Retinal pigment epithelial cell (primary cell): Measurements from ENCODE around the gene NR4A1.

ENCODE experiments used
- DNase-seq: peaks from one replicate; pipeline ENCODE4 v3.0.0-alpha.2; 2010; ENCODE audit warnings: low read depth
- H3K4me3 ChIP-seq: 2 replicates; pipeline ENCODE4 v1.5.1; 2011; ENCODE audit warnings: mild to moderate bottlenecking, low read length, control low read depth, moderate library complexity
- CTCF ChIP-seq: conservative IDR thresholded peaks from 2 replicates; pipeline ENCODE4 v1.5.1; 2011; ENCODE audit warnings: low read depth, low read length, control low read depth, inconsistent platforms

NR4A1 gene

GRCh38 chr12:52082988-52083637 lies 31.9 kb downstream of the NR4A1 start:
- DNase-seq = no peak
- no peak overlapping the region for H3K4me3 ChIP-seq
- TF ChIP-seq CTCF = peak; percentile 98

DNA sequence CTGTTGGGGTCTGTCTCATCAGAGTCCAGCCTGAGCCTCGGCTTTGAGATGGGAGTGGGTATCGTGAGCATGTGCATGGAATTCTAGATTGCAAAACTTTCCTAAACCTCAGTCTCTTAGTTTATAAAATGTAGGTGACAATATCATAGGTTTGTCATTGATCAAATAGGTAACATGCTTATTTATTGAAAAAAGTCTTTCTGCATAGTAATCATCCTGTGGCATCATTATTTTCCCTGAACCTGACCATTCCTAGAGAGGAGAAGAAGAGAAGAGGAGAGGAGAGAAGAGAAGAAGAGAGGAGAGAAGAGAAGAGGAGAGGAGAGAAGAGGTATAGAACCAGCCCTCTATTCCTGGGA lies 32.4 kb downstream of the NR4A1 start:
- no peak overlapping the region for H3K4me3 ChIP-seq
- no peak for DNase-seq
- TF ChIP-seq CTCF = no peak

DNA sequence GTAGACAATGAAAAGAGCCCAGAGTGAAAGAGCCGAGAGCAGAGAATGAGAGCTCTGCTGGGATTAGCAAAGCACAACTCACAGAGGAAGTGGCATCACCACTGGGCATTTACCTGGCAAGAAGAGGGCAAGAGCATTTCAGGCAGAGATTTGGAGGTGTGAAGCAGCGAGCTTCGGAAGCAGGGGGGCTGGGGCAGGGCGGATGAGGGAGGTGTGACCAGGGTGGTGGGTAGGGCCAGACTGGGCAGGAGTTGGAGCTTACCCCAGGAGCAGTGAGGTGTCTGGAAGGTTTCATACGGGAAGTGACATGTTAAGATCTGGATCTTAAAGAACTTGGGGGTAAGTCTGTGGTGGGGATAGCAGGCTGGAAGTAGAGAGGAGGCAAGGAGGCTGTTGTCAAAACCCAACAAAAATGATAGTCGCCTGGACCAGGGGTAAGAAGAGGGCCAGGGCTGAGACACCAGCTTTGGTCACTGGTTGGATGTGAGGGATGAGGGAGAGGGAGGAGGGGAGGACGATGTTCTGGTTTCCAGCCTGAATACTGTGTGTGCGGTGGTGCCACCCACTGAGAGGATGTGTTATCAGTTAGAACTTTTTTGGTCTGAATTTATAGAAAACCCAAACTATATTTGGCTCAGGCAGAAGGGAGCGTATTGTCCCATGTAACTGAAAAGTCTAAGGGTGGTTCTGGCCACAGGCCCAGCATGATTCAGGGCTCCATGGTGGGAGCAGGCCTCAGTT lies 33.4 kb downstream of the NR4A1 start:
- TF ChIP-seq CTCF = no peak
- no peak for DNase-seq
- no peak overlapping the region for H3K4me3 ChIP-seq

- H3K4me3 ChIP-seq = no peak overlapping the region
- no peak for TF ChIP-seq CTCF
- DNase-seq = no peak
These were observed 34.5 kb downstream of the NR4A1 start for GRCh38 chr12:52085682-52086180.

GRCh38 chr12:52086366-52086765 lies 35.1 kb downstream of the NR4A1 start:
- H3K4me3 ChIP-seq = no peak overlapping the region
- TF ChIP-seq CTCF = no peak
- DNase-seq = no peak

GRCh38 chr12:52086944-52087835 lies 35.9 kb downstream of the NR4A1 start:
- TF ChIP-seq CTCF = no peak
- DNase-seq = no peak
- no peak overlapping the region for H3K4me3 ChIP-seq
